B cell (primary cell): ENCODE results near the gene ANKRD17. TPM values are rescaled to one million over a fixed set of nuclear protein-coding genes. Genes with fewer than 3 reads are reported as not detected.
A peak's percentile ranks its signal among the peaks of the same experiment; 100 is the strongest.

Experiments used
- ATAC-seq: fragments of 200-7000 bp; cut with Tn5 transposase; one replicate; pipeline ENCODE4 v1.10.0; 2021; ENCODE audit warnings: low read depth, mild to moderate bottlenecking, moderate number of reproducible peaks, moderate library complexity
- CTCF ChIA-PET: fragments of 350-600 bp; sonication (Branson Sonifier 250); formaldehyde crosslinking; loops from one replicate; lab custom pipeline; 2021; ENCODE audit warnings: antibody characterized with exemption, inconsistent platforms; lab: Charles Lee
- POLR2A ChIA-PET: fragments of 350-600 bp; sonication (Branson Sonifier 250); formaldehyde crosslinking; loops from one replicate; lab custom pipeline; 2021; ENCODE audit warnings: antibody characterized with exemption; lab: Charles Lee
- DNase-seq: peaks from one replicate; pipeline ENCODE4 v3.0.0; 2013
- H2AFZ ChIP-seq: 2 replicates; pipeline ENCODE4 v1.6.1; 2012; ENCODE audit warnings: mild to moderate bottlenecking, low read depth, low read length; ENCODE audit not compliant: insufficient read depth, poor library complexity, severe bottlenecking
- H3K27ac ChIP-seq, 2 donors: 1 replicate in 1 of 2; 2 replicates in 1 of 2; pipeline ENCODE4 v1.5.1; 2012 to 2013; ENCODE audit warnings: low read length in 2 of 2, mild to moderate bottlenecking in 2 of 2, moderate library complexity in 1 of 2
- H3K27me3 ChIP-seq, 4 experiments: fragments of 200-600 bp in 1 of 4; sonication (generic) in 1 of 4; replicated peaks in 1 of 4; 1 replicate in 2 of 4; 2 replicates in 2 of 4; pipeline versions ENCODE4 v1.6.1 to v1.7.0; 2013 to 2016; ENCODE audit warnings: low read length in 3 of 4, mild to moderate bottlenecking in 2 of 4, mixed read lengths in 1 of 4, moderate library complexity in 1 of 4; ENCODE audit not compliant: insufficient read depth in 4 of 4, control insufficient read depth in 3 of 4; ENCODE audit errors: control extremely low read depth in 1 of 4
- H3K36me3 ChIP-seq, 2 experiments: replicated peaks in 1 of 2; 1 replicate in 1 of 2; 2 replicates in 1 of 2; pipeline versions ENCODE4 v1.6.1 to v1.7.1; 2013; ENCODE audit warnings: low read length in 1 of 2; ENCODE audit not compliant: insufficient read depth in 2 of 2, control insufficient read depth in 1 of 2; ENCODE audit errors: control extremely low read depth in 1 of 2, extremely low read depth in 1 of 2
- H3K4me1 ChIP-seq, 2 donors: fragments of 200-600 bp in 1 of 2; sonication (generic) in 1 of 2; 1 replicate in 1 of 2; 2 replicates in 1 of 2; pipeline versions ENCODE4 v1.5.1 to v1.6.1; 2013 to 2017; ENCODE audit warnings: low read length in 2 of 2; ENCODE audit not compliant: control insufficient read depth in 2 of 2, insufficient read depth in 2 of 2
- H3K4me2 ChIP-seq: replicated peaks from 2 replicates; pipeline ENCODE3; 2012; ENCODE audit warnings: mild to moderate bottlenecking, low read depth, low read length; ENCODE audit not compliant: poor library complexity, severe bottlenecking
- H3K4me3 ChIP-seq, 5 experiments: fragments of 200-600 bp in 1 of 5; sonication (generic) in 1 of 5; 1 replicate in 3 of 5; 2 replicates in 2 of 5; pipeline versions ENCODE4 v1.5.1 to v1.7.0; 2011 to 2016; ENCODE audit warnings: low read length in 4 of 5, mild to moderate bottlenecking in 4 of 5, low read depth in 2 of 5, control low read depth in 1 of 5, moderate library complexity in 1 of 5; ENCODE audit not compliant: insufficient read depth in 1 of 5; ENCODE audit errors: control extremely low read depth in 1 of 5, extremely low read depth in 1 of 5
- H3K79me2 ChIP-seq: fragments of 200-600 bp; sonication (generic); one replicate; pipeline ENCODE4 v1.6.0; 2016; ENCODE audit warnings: low read length; ENCODE audit not compliant: control insufficient read depth, insufficient read depth
- H3K9ac ChIP-seq: fragments of 200-600 bp; sonication (generic); 2 replicates; pipeline ENCODE4 v1.6.1; 2017; ENCODE audit warnings: mild to moderate bottlenecking, low read length, moderate library complexity
- H3K9me3 ChIP-seq, 3 donors: one replicate each; pipeline versions ENCODE4 v1.6.1 to v1.7.1; 2013; ENCODE audit warnings: low read length in 2 of 3; ENCODE audit not compliant: control insufficient read depth in 2 of 3, insufficient read depth in 1 of 3; ENCODE audit errors: control extremely low read depth in 1 of 3
- H4K20me1 ChIP-seq: 2 replicates; pipeline ENCODE4 v1.6.0; 2012; ENCODE audit warnings: mild to moderate bottlenecking, low read length; ENCODE audit not compliant: insufficient read depth, control insufficient read depth, poor library complexity, severe bottlenecking
- H3K27ac Mint-ChIP-seq: one replicate; pipeline ENCODE4 v1.8.0; 2021; ENCODE audit warnings: mixed read lengths
- H3K27me3 Mint-ChIP-seq: one replicate; pipeline ENCODE4 v1.8.0; 2021; ENCODE audit warnings: mixed read lengths
- H3K4me1 Mint-ChIP-seq: one replicate; pipeline ENCODE4 v1.8.0; 2021; ENCODE audit warnings: mixed read lengths
- H3K4me3 Mint-ChIP-seq: one replicate; pipeline ENCODE4 v1.8.0; 2021; ENCODE audit warnings: mixed read lengths
- H3K9me3 Mint-ChIP-seq: one replicate; pipeline ENCODE4 v1.8.0; 2022; ENCODE audit warnings: mixed read lengths; ENCODE audit not compliant: insufficient read depth
- CTCF ChIP-seq: fragments of 200-600 bp; IDR thresholded peaks from one replicate; pipeline ENCODE4 v1.8.0; 2022; ENCODE audit warnings: antibody characterized with exemption, mild to moderate bottlenecking
- EZH2 ChIP-seq: IDR thresholded peaks from 2 replicates; pipeline ENCODE4 v1.6.1; 2012; ENCODE audit warnings: borderline replicate concordance, low read depth, mild to moderate bottlenecking, moderate library complexity, low read length; ENCODE audit not compliant: insufficient read depth, poor library complexity, severe bottlenecking
- WGBS: methylation state at CpG from one replicate; pipeline ENCODE4 v1.1.5; 2013; ENCODE audit warnings: missing lambda C conversion rate; ENCODE audit not compliant: insufficient coverage; 5-methylcytosine and 5-hydroxymethylcytosine counted together
- intact Hi-C: fragments of 100-400 bp; cut with micrococcal nuclease; formaldehyde crosslinking; loops from one replicate; pipeline ENCODE4 v1.10.0; 2022
- polyA plus RNA-seq: library from polyadenylated mRNA; depleted of rRNA; stranded (reverse); fragments of >200 nt; gene quantifications from 2 replicates; pipeline ENCODE4 v1.2.3, GENCODE V29; 2012
- total RNA-seq, 2 donors: library from RNA; stranded (reverse); fragments of 120-200 nt in 1 of 2; gene quantifications; 1 replicate in 1 of 2; 2 replicates in 1 of 2; pipeline versions ENCODE4 v1.2.3 to v1.2.4, GENCODE V29; 2013 to 2022

Gene ANKRD17
- total and polyA plus RNA-seq, 2 donors (not counting 1 experiment from before 2014, with no cell fraction given), result 15.8 to 69.4 TPM

GRCh38 chr4:73075832-73076231 lies 182.8 kb downstream of the ANKRD17 start:
- H3K4me3 Mint-ChIP-seq, result no peak overlapping the region
- Histone ChIP-seq H3K9me3 (no peaks in the 10 kb centered on the region), H3K9ac (no peak overlapping the region), H3K27me3 (no peaks in the 10 kb centered on the region), H3K4me3 (no peak overlapping the region), H3K79me2 (peaks cover 7% of the 10 kb centered on the region), H3K36me3 (peaks cover 3 to 29% of the 10 kb centered on the region in 2 experiments), H3K27ac (no peak overlapping the region), H2AFZ (no peak overlapping the region), H4K20me1 (no peaks in the 10 kb centered on the region), H3K4me2 (no peak overlapping the region), H3K4me1 (no peaks in the 10 kb centered on the region)
- ChIA-PET POLR2A (no interaction called here), CTCF (no interaction called here)
- intact Hi-C loops, result no loop called here
- no peaks in the 10 kb centered on the region for H3K27me3 Mint-ChIP-seq
- H3K4me1 Mint-ChIP-seq, result no peaks in the 10 kb centered on the region
- no peak overlapping the region for H3K27ac Mint-ChIP-seq
- no peaks in the 10 kb centered on the region for H3K9me3 Mint-ChIP-seq
- ATAC-seq (no peak), DNase-seq (no peak)
- no CpG with 5 or more reads among the region's 3 CpGs for WGBS
- TF ChIP-seq CTCF, result no peak
- no peak for TF ChIP-seq EZH2

GRCh38 chr4:73070074-73070390 lies 188.6 kb downstream of the ANKRD17 start:
- CTCF ChIA-PET, result interaction anchor here (2.3 kb wide), 1 partner anchor 190 kb away, joined by 6 read pairs; no protein-coding TSS in a partner anchor
- Histone ChIP-seq H2AFZ (peak overlapping the region; percentile 79), H3K9me3 (no peaks in the 10 kb centered on the region), H3K27ac (peak overlapping the region; percentile 98), H3K4me3 (peak overlapping the region; percentile 62 to 90 (median 78)), H3K79me2 (peaks cover 24% of the 10 kb centered on the region), H3K36me3 (peaks cover 0 to 6% of the 10 kb centered on the region in 2 experiments), H3K27me3 (no peaks in the 10 kb centered on the region), H3K4me2 (peak overlapping the region; percentile 78), H3K4me1 (peaks cover 17 to 26% of the 10 kb centered on the region in 2 donors), H4K20me1 (no peaks in the 10 kb centered on the region), H3K9ac (peak overlapping the region; percentile 76)
- POLR2A ChIA-PET, result interaction anchor here (1.2 kb wide), 2 partner anchors 188 to 1375 kb away, joined by 3 to 5 read pairs; partner anchors contain the start of genes ANKRD17 and AREG
- Mint-ChIP-seq H3K4me1 (peaks cover 29% of the 10 kb centered on the region), H3K9me3 (no peaks in the 10 kb centered on the region), H3K27me3 (no peaks in the 10 kb centered on the region), H3K27ac (peak overlapping the region; percentile 97), H3K4me3 (peak overlapping the region; percentile 96)
- intact Hi-C loops, result no loop called here
- DNase-seq (no peak), ATAC-seq (peak; percentile 2)
- WGBS, result 0% methylated on average over 1 of the region's 9 CpGs
- TF ChIP-seq EZH2 (no peak), CTCF (no peak)
